Gastrocnemius medialis (tissue), 4 donors: ENCODE measurements around the gene MRTFA.

Source experiments
- CTCF ChIP-seq, 5 experiments: fragments of 450-650 bp in 3 of 5; fragments of 200-600 bp in 2 of 5; sonication (generic) in 2 of 5; IDR thresholded peaks in 4 of 5; conservative IDR thresholded peaks in 1 of 5; 1 replicate in 4 of 5; 2 replicates in 1 of 5; pipeline ENCODE4 v1.5.1; 2016 to 2019; ENCODE audit warnings: antibody characterized with exemption in 5 of 5, mild to moderate bottlenecking in 3 of 5, moderate library complexity in 3 of 5
- POLR2A ChIP-seq, 2 donors: fragments of 450-650 bp; IDR thresholded peaks; one replicate each; pipeline ENCODE4 v1.6.1; 2017; ENCODE audit warnings: antibody characterized with exemption in 2 of 2, mild to moderate bottlenecking in 2 of 2, moderate library complexity in 2 of 2

- no peak for TF ChIP-seq POLR2A (IDR thresholded peaks at IDR 0.05)
- TF ChIP-seq CTCF (IDR thresholded peaks at IDR 0.05 in 4 of 5, conservative IDR thresholded peaks at IDR 0.05 in 1 of 5) = no peak
Observed at GRCh38 chr22:40541300-40541699, 95.2 kb downstream of the MRTFA start.
